Bronchial epithelial cell (primary cell): ENCODE measurements around the gene VTI1A. TPM values are rescaled to one million over a fixed set of nuclear protein-coding genes. Genes with fewer than 3 reads are reported as not detected.

Source experiments
- DNase-seq: peaks from one replicate; pipeline ENCODE4 v3.0.0-alpha.2; 2010; ENCODE audit warnings: low read depth
- FAIRE-seq: peaks from 2 replicates; lab custom pipeline; 2011; peaks lifted over from hg19 to GRCh38; lab: Jason Lieb, UNC
- H3K27me3 ChIP-seq: 2 replicates; pipeline ENCODE4 v1.5.1; 2011; ENCODE audit warnings: low read length; ENCODE audit not compliant: control insufficient read depth, insufficient read depth
- H3K36me3 ChIP-seq: 2 replicates; pipeline ENCODE4 v1.5.1; 2011; ENCODE audit warnings: low read length; ENCODE audit not compliant: control insufficient read depth, insufficient read depth
- H3K4me3 ChIP-seq: 2 replicates; pipeline ENCODE4 v1.5.1; 2011; ENCODE audit warnings: mild to moderate bottlenecking, low read depth, low read length, control low read depth
- CTCF ChIP-seq: IDR thresholded peaks from 2 replicates; pipeline ENCODE4 v1.5.1; 2011; ENCODE audit warnings: mild to moderate bottlenecking, moderate library complexity, low read length, control low read depth, inconsistent platforms; ENCODE audit not compliant: insufficient read depth, severe bottlenecking
- total RNA-seq: library from RNA; depleted of rRNA; stranded (reverse); fragments of >200 nt; gene quantifications from 2 replicates; pipeline ENCODE4 v1.2.1, GENCODE V29; 2014

VTI1A gene
- total RNA-seq, 1 donor from 2014 or later: 36.6 TPM

- DNase-seq: no peak
- FAIRE-seq: no peak
- no peak for TF ChIP-seq CTCF
- Histone ChIP-seq H3K4me3 (no peak overlapping the region), H3K27me3 (no peaks in the 10 kb centered on the region), H3K36me3 (peaks cover 1% of the 10 kb centered on the region)
Measured at GRCh38 chr10:112618814-112619213, 171.8 kb downstream of the VTI1A start.

GRCh38 chr10:112619556-112619955 lies 172.5 kb downstream of the VTI1A start:
- FAIRE-seq (no peak), DNase-seq (no peak)
- TF ChIP-seq CTCF: no peak
- Histone ChIP-seq H3K27me3 (no peaks in the 10 kb centered on the region), H3K4me3 (no peak overlapping the region), H3K36me3 (peaks cover 1% of the 10 kb centered on the region)

DNA sequence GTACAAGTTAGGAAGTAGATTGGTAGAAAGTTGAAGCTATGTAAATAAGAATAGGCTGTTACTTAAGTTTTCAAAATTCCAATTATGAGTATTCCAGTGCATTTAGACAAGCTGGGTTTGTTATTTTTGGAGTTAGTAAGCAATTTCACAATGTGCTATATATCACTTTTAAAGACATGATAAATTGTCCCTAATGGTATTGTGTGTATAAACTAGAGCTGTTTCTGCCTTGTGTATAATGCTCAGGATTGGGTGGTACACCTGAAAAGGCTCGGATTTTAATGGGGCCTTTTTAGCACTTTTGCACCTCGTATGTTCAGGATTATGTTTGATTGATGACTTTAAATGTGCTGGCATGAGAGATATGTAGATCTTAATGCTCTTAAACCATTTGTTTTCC lies 175.8 kb downstream of the VTI1A start:
- FAIRE-seq (no peak), DNase-seq (no peak)
- no peak for TF ChIP-seq CTCF
- Histone ChIP-seq H3K36me3 (peaks cover 1% of the 10 kb centered on the region), H3K4me3 (no peak overlapping the region), H3K27me3 (no peaks in the 10 kb centered on the region)

GRCh38 chr10:112624546-112625048 lies 177.6 kb downstream of the VTI1A start:
- FAIRE-seq: no peak
- no peak for DNase-seq
- H3K27me3 ChIP-seq: no peaks in the 10 kb centered on the region

GRCh38 chr10:112628951-112629609 lies 182.1 kb downstream of the VTI1A start:
- TF ChIP-seq CTCF: no peak
- Histone ChIP-seq H3K27me3 (no peaks in the 10 kb centered on the region), H3K4me3 (no peak overlapping the region), H3K36me3 (no peaks in the 10 kb centered on the region)
- FAIRE-seq (no peak), DNase-seq (no peak)

More at GRCh38 chr10:112624546-112625048, 177.6 kb downstream of the VTI1A start:
- Histone ChIP-seq H3K4me3 (no peak overlapping the region), H3K36me3 (no peaks in the 10 kb centered on the region)
- TF ChIP-seq CTCF: no peak
